RKO (cell line): ENCODE measurements around the gene DCPS.
"Not testable (repeated sequence)": the region's sequence is repeated elsewhere in the genome, so short reads cannot be mapped to it uniquely, and the experiment has no call there.

Experiments used
- DNase-seq: peaks from one replicate; pipeline ENCODE4 v3.0.0-alpha.2; 2016; ENCODE audit warnings: low spot score

DCPS gene

DNA sequence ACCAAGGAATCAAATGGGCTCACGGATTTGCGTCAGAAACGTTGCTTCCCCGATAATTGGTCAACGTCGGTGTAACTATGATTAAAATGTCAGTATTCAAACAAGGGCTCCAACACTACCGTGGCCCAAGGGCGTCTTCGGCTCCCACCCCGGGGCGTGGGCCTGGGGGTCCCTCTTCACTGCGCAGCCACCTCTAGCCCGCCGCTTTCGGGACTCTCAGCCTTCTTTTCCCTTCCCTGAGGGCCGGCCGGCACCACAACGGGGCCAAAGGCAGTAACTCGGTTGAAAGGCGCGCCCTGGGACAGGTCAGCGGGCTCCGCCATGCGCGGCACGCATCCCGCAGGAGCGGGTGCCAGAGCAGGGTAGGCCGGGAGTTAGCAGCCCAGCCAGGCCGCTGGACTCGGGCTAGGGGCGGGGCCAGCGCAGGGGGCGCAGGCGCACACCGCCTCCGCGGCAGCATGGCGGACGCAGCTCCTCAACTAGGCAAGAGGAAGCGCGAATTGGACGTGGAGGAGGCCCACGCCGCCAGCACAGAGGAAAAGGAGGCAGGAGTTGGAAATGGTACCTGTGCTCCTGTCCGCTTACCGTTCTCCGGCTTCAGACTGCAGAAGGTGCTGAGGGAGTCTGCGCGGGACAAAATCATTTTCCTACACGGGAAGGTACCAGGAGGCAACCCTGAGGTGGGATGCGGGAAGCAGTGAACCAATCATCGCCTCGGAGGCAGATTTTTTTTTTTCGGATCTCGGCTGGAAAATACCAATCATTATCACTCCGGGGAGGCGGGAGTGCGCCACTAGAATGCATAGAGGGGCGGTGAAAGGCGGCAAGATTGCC, at the start of gene DCPS:
Gene DCPS (plus strand): TSS at position 438 of the 834 bp plus-strand sequence. CDS start 21 bp downstream, at position 459.
- peak; percentile 90 for DNase-seq

- no peak for DNase-seq
Observed at GRCh38 chr11:126254819-126255218, 49.0 kb upstream of the DCPS start.

DNA sequence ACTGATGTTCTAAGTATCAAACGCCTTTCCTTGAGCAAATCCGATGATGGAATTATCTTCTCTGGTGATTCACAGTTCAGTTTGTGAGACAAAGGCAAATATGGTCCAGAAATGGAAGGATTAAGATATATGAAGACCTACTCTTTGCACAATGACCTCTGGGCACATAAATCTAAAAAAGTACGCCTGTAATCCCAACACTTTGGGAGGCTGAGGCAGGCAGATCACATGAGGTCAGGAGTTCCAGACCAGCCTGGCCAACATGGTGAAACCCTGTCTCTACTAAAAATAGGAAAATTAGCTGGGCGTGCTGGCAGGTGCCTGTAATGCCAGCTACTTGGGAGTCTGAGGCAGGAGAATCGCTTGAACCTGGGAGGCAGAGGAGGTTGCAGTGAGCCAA, 48.4 kb upstream of the DCPS start:
- DNase-seq, result not testable (repeated sequence)

- DNase-seq, result no peak
Observed at GRCh38 chr11:126256216-126256615, 47.6 kb upstream of the DCPS start.

DNA sequence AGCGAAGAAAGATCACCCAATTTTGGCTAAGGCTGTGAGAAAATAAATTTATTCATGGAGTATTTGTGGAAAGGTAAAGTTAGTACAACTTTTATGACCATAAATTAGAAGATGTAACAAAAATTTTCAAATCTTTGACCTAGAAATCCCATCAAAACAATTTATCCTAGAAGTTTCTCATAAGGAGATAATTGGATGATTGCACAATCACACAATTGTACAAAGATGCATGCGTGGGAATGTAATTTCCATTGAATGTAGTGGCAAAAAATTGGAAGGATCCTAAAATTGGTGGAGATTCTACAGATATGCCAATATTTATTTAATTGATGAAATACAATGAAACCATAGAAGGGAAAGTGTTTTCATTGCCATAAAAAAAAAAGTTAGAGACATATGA, 46.7 kb upstream of the DCPS start:
- no peak for DNase-seq

- DNase-seq, result no peak
Observed at GRCh38 chr11:126257764-126258163, 46.1 kb upstream of the DCPS start.

- DNase-seq, result no peak
Observed at GRCh38 chr11:126262216-126262615, 41.6 kb upstream of the DCPS start.

DNA sequence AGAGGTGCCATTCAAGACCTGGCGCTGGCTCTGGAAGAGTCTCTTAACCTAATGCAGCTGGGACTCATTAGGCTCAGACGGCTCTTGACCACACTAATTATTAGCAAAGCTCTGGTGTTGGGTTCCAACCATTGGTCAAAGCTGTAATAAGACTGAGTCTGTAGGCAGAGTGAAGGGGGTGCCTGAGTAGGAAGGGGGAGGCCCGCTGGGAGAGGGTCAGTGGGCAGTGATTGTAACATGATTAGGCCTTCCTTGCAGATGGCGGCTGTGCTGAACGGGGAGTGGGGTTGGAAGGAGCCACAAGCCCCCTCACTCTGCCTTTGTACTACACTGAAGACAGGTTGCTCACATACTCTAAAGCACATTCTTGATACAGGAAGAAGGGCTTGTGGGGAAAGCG, 40.4 kb upstream of the DCPS start:
- DNase-seq, result no peak

GRCh38 chr11:126265811-126266210, 38.0 kb upstream of the DCPS start:
- peak; percentile 42 for DNase-seq

DNA sequence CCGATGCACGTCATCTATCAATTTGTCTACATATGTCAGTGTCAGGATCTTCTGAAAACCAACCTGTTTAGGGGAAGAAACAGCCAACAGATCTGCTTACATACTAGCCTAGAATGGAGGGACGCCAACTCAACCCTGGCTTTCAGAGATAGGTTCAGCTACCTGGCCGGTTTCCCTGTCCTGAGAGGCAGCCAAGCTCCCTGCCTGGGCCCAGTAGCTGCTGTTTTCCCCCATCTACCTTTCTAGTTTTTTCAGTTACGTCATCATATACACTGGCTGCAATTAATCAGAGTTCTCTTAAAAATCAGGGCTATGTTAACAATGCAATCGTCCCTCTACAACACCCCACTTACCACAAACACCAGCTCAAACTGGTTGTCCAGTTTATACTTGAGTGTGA, 36.2 kb upstream of the DCPS start:
- no peak for DNase-seq

DNA sequence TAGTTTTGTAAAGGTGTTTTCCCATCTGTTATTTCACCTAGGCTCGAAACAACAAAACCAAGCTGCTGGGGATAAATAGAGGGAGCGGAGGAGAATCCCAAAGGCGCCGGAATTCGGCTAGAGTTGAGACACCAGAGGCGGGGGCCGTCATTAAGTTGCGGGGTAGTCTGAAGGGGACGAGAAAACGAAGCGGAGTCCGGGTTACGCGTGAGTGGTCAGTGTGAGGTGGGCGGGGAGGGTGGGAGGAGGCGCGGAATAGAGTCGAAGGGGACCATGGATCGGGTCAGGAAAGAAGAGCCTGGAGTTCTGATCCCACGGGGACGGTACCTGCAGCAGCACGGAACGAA, 35.5 kb upstream of the DCPS start:
- no peak for DNase-seq

DNA sequence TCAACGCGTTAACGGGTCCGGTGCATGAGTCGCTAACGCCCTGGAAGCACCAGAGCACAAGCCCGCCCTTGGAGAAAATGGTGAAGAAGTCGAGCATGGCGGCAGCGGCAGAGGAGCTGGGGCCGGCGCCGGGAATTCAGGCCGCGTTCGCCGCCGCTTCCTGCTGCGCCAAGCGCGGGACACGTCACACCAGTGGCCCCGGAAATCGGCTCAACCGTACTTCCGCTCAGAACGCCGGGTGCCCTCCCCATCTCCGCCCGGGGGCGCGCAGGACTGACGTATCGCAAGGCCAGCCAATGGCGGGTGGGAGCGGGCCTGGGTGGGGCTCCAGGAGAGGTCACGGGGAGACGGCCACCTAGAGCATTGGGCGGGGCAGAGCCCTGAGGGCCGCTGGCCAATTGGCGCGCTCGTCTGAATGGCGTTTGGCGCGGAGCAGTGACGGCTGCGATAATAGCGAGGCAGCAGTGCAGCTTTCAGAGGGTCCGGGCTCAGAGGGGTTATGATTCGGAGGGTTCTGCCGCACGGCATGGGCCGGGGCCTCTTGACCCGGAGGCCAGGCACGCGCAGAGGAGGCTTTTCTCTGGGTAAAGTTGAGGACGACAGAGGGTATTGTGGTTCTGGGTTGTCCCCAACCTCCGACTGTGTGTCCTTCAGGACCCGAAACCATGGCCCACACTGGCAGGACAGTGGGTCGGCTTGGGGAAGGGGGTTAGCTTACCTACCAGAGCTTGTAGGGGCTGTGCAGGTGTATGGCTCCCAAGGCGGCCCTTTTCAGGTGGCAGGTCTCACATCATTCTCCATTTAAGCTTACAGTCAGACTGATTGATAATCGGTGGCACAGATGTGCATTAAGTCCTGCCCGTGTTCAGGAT, 34.9 kb upstream of the DCPS start, which contains the start of the genes FOXRED1 and SRPRA:
Gene FOXRED1 (plus strand): TSS at position 447 of the 872 bp plus-strand sequence. CDS start 53 bp downstream, at position 500.
Gene SRPRA (minus strand): TSS at position 188 of the 872 bp plus-strand sequence. CDS start 91 bp downstream, at position 97.
- DNase-seq, result peak; percentile 99

- DNase-seq, result no peak
Observed at GRCh38 chr11:126277322-126277721, 26.5 kb upstream of the DCPS start.

GRCh38 chr11:126277780-126278179, 26.1 kb upstream of the DCPS start:
- DNase-seq, result no peak

DNA sequence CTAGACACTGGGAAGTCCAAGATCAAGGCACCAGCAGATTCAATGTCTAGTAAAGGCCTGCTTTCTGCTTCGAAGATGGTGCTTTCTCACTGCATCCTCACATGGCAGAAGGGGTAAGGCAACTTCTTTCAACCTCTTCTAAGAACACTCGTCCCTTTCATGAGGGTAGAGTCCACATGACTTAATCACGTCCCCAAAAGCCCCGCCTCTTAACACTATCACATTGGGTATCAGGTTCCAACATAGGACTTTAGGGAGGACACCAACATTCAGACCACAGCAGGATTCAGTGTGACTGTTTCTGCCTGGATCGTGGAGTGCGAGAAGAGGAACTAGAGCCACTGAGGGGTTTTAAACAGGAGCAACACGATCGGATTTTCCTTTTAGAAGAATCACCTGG, 24.7 kb upstream of the DCPS start:
- DNase-seq, result no peak

GRCh38 chr11:126280595-126280994, 23.3 kb upstream of the DCPS start:
- DNase-seq, result no peak

GRCh38 chr11:126281245-126281644, 22.6 kb upstream of the DCPS start:
- no peak for DNase-seq

GRCh38 chr11:126281666-126282175, 22.1 kb upstream of the DCPS start:
- no peak for DNase-seq

- peak; percentile 51 for DNase-seq
Observed at GRCh38 chr11:126282361-126282735, 21.5 kb upstream of the DCPS start.

- peak; percentile 86 for DNase-seq
Observed at GRCh38 chr11:126282736-126283591, 20.9 kb upstream of the DCPS start, which contains the start of gene TIRAP. Gene TIRAP (plus strand): TSS chr11:126283093. CDS start chr11:126290895, 7,802 bp downstream.

- DNase-seq, result peak; percentile 96
Observed at GRCh38 chr11:126284829-126285228, 19.0 kb upstream of the DCPS start.

- no peak for DNase-seq
Observed at GRCh38 chr11:126288237-126288636, 15.6 kb upstream of the DCPS start.
